Coronary artery (tissue), 2 donors: Measurements from ENCODE around the gene PRIM2.
"Not testable (repeated sequence)": the region's sequence is repeated elsewhere in the genome, so short reads cannot be mapped to it uniquely, and the experiment has no call there.

ENCODE experiments used
- DNase-seq: peaks from one replicate; pipeline ENCODE4 v3.0.0-alpha.2; 2017; ENCODE audit warnings: low spot score
- H3K27ac ChIP-seq, 2 donors: fragments of 200-600 bp; sonication (generic); one replicate each; pipeline ENCODE4 v1.5.1; 2016 to 2019
- H3K4me3 ChIP-seq: fragments of 200-600 bp; sonication (generic); 2 replicates; pipeline ENCODE4 v1.5.1; 2016; ENCODE audit warnings: mild to moderate bottlenecking, moderate library complexity
- TF ChIP-seq, protein P1 (sequence below): fragments of 200-600 bp; sonication (generic); IDR thresholded peaks from one replicate; pipeline ENCODE4 v1.5.1; 2019; ENCODE audit warnings: antibody characterized with exemption

PRIM2 gene

GRCh38 chr6:57432157-57432556 is 114.7 kb downstream of the PRIM2 start:
- H3K4me3 ChIP-seq, result no peak overlapping the region
- H3K27ac ChIP-seq, result no peak overlapping the region
- DNase-seq, result no peak
- TF ChIP-seq, protein P1, sequence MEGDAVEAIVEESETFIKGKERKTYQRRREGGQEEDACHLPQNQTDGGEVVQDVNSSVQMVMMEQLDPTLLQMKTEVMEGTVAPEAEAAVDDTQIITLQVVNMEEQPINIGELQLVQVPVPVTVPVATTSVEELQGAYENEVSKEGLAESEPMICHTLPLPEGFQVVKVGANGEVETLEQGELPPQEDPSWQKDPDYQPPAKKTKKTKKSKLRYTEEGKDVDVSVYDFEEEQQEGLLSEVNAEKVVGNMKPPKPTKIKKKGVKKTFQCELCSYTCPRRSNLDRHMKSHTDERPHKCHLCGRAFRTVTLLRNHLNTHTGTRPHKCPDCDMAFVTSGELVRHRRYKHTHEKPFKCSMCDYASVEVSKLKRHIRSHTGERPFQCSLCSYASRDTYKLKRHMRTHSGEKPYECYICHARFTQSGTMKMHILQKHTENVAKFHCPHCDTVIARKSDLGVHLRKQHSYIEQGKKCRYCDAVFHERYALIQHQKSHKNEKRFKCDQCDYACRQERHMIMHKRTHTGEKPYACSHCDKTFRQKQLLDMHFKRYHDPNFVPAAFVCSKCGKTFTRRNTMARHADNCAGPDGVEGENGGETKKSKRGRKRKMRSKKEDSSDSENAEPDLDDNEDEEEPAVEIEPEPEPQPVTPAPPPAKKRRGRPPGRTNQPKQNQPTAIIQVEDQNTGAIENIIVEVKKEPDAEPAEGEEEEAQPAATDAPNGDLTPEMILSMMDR, result no peak

- DNase-seq, result no peak
- TF ChIP-seq, protein P1, result no peak
- H3K4me3 ChIP-seq, result no peak overlapping the region
- no peak overlapping the region for H3K27ac ChIP-seq
Observed at GRCh38 chr6:57432919-57433684, 115.7 kb downstream of the PRIM2 start.

GRCh38 chr6:57433790-57434189 is 116.4 kb downstream of the PRIM2 start:
- H3K27ac ChIP-seq, DNase-seq, H3K4me3 ChIP-seq: not testable (repeated sequence)

GRCh38 chr6:57434944-57435343 is 117.5 kb downstream of the PRIM2 start:
- H3K4me3 ChIP-seq, result no peak overlapping the region
- no peak for DNase-seq
- TF ChIP-seq, protein P1, result no peak
- no peak overlapping the region for H3K27ac ChIP-seq

- no peak for DNase-seq
- H3K27ac ChIP-seq, result no peak overlapping the region
- TF ChIP-seq, protein P1, result no peak
- no peak overlapping the region for H3K4me3 ChIP-seq
Observed at GRCh38 chr6:57435475-57436160, 118.2 kb downstream of the PRIM2 start.

DNA sequence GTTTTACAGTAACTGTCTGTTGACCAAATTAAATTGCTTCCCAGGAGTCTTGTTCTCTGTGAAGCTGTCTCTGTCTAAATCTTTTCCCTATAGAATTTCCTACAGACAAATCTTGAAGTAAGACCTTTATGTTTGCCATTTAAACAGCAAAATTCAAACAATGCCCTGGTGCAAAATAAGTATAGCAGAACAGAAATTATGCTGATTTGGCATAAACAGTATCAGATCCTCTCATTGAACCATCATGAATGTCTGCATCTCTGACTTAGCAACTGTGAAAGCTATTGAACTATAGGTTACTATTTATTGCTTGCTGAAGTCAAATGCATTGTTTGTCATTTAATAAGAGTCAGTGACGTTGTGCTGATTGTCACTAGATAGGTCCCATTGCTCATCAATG is 123.3 kb downstream of the PRIM2 start:
- H3K27ac ChIP-seq, DNase-seq, H3K4me3 ChIP-seq: not testable (repeated sequence)

- not testable (repeated sequence) for DNase-seq, H3K27ac ChIP-seq, H3K4me3 ChIP-seq
Observed at GRCh38 chr6:57442133-57442532, 124.7 kb downstream of the PRIM2 start.

GRCh38 chr6:57443181-57443580 is 125.8 kb downstream of the PRIM2 start:
- not testable (repeated sequence) for DNase-seq, H3K27ac ChIP-seq, H3K4me3 ChIP-seq

- H3K4me3 ChIP-seq, H3K27ac ChIP-seq, DNase-seq: not testable (repeated sequence)
Observed at GRCh38 chr6:57444787-57445186, 127.4 kb downstream of the PRIM2 start.

DNA sequence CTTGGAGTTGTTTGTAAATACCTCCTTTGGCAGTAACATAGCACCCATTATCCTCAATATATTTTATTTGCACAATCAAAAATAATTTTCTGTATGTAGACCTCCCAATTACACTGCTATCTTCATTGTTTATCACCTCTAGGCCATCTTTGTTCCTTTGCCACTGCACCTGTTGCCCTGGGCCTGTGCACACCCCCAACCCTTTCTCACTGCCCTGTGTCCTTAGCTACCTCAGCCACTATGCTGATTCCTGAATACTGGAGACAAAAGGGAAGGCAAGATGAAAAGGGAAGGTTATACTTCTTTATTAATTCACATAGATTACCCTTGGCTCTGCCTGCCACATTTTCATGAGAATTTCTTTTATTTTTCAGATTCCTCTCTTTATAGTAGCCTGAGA is 127.9 kb downstream of the PRIM2 start:
- not testable (repeated sequence) for DNase-seq

DNA sequence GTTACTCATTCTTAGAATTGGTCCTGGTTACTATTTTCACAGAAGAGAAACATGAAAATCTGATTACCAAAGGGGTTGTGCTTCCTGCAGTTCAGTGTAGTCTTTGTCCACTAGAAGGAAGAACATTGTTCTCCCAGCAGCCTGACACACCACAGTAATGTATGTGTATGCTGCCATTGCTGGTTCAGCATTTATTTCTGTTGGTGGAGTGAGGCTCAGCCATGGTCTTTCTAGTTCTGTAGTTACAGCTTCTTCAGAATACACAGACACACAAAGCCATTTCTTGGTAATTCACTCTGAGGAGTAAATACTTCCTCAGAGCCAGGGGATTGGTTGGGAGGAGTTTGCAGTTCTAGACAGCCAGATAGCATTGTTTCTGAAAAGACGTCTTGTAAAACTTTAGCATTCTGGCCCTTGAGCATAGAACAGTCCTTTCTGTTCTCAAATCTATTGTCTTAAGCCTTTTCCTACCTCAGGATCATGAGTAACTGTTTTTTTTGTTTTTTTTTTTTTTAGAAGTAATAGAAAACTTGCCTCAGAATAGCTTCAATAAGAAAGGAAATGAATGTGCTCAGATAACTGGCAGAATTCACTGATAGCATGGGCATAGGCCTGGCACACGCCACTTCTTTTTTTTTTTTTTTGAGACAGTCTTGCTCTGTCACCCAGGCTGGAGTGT is 128.5 kb downstream of the PRIM2 start:
- DNase-seq, H3K27ac ChIP-seq, H3K4me3 ChIP-seq: not testable (repeated sequence)

More for the DNA sequence above, 127.9 kb downstream of the PRIM2 start:
- not testable (repeated sequence) for H3K27ac ChIP-seq, H3K4me3 ChIP-seq

DNA sequence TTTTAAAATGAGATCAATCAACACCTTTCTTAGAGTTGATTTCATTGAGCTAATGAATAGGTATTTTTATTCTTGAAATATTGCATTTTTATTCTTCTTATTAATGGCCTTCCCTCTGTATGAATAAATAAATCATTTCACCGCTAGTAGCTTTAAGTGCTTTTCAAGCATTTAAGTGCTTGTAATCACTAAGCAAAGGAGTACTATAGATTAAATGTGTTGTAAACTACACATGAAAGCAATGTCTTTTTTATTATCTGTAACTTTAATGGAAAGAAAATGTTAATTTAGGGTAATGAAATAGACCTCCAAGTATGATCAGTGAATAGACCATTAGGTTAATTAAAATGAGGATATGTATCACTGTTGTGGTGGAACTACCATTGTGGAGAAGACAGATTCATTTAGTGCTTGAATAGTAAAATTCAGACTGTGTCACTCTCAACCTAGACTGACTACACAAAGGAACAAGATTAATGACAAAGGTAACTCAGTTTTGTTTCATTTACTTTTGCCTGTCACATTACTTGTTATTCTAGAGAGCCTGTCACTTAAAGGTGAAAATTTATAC is 132.2 kb downstream of the PRIM2 start:
- DNase-seq, H3K4me3 ChIP-seq, H3K27ac ChIP-seq: not testable (repeated sequence)

DNA sequence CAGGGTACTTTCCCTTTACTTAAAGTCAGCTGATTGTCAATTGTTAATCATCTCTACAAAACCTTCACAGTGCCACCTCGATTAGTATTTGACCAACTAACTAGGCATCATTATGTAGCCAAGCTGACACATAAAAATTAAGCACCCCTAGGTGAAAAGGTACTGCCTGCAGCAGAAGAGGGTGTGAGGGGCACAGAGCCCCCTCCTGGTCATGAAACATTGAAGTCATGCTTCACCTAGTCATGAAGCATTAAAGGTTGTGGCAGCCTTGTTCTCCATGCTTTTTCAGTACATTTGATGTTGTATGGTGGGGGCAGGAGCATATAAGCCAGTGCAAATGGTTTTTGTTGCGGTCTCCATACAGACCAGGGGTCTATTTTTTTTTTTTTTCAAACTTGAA is 142.4 kb downstream of the PRIM2 start:
- not testable (repeated sequence) for H3K27ac ChIP-seq, DNase-seq, H3K4me3 ChIP-seq

GRCh38 chr6:57461022-57461421 is 143.6 kb downstream of the PRIM2 start:
- not testable (repeated sequence) for H3K27ac ChIP-seq, DNase-seq, H3K4me3 ChIP-seq
